HepG2 (cell line): Measurements from ENCODE around the gene NCBP2L. TPM values are rescaled to one million over a fixed set of nuclear protein-coding genes. Genes with fewer than 3 reads are reported as not detected.

Experiments used
- ATAC-seq: fragments of 200-7000 bp; cut with Tn5 transposase; 3 replicates; pipeline ENCODE4 v1.9.1; 2020; ENCODE audit warnings: mild to moderate bottlenecking, moderate library complexity
- BruUV-seq: library from RNA; stranded (reverse); fragments of 400-500 nt; replicated peaks from 2 replicates; lab custom pipeline; 2021; lab: Mats Ljungman, UMichigan
- CTCF ChIA-PET: fragments of 300-600 bp; formaldehyde crosslinking; extraction: SDS; loops from one replicate; lab custom pipeline; 2021; ENCODE audit warnings: low total read pairs, inconsistent platforms, low intra/inter-chr PET ratio; lab: Yijun Ruan, JAX
- POLR2A ChIA-PET: fragments of 350-600 bp; sonication (Branson Sonifier 250); formaldehyde crosslinking; loops from one replicate; lab custom pipeline; 2020; ENCODE audit warnings: antibody characterized with exemption, inconsistent platforms; lab: Yijun Ruan, JAX
- DNase-seq: peaks from one replicate; pipeline ENCODE4 v3.0.0-alpha.2; 2015; ENCODE audit warnings: low spot score
- FAIRE-seq: peaks from 3 replicates; lab custom pipeline; 2011; peaks lifted over from hg19 to GRCh38; lab: Jason Lieb, UNC
- H2AFZ ChIP-seq: one replicate; pipeline ENCODE4 v1.6.1; 2011; ENCODE audit warnings: low read length, inconsistent platforms
- H3K27ac ChIP-seq: fragments of 300-600 bp; 3 replicates; pipeline ENCODE4 v1.8.0; 2011; ENCODE audit warnings: mixed run types, mild to moderate bottlenecking, mixed read lengths, low read length, inconsistent platforms; ENCODE audit not compliant: insufficient read depth; ENCODE audit errors: extremely low read length
- H3K27me3 ChIP-seq, 2 experiments: fragments of 200-600 bp in 1 of 2; 2 replicates in 1 of 2; 3 replicates in 1 of 2; pipeline versions ENCODE4 v1.6.0 to v1.8.0; 2011; ENCODE audit warnings: low read length in 2 of 2, mild to moderate bottlenecking in 2 of 2, moderate library complexity in 2 of 2, inconsistent platforms in 1 of 2; ENCODE audit not compliant: insufficient read depth in 2 of 2, control insufficient read depth in 1 of 2
- H3K36me3 ChIP-seq, 2 experiments: fragments of 200-600 bp in 1 of 2; replicated peaks in 1 of 2; 2 replicates in 1 of 2; 3 replicates in 1 of 2; pipeline versions ENCODE4 v1.5.1 to v1.8.0; 2011; ENCODE audit warnings: low read length in 2 of 2, inconsistent platforms in 1 of 2; ENCODE audit not compliant: insufficient read depth in 2 of 2, control insufficient read depth in 1 of 2
- H3K4me1 ChIP-seq: 2 replicates; pipeline ENCODE4 v1.5.1; 2012; ENCODE audit warnings: low read length, inconsistent platforms; ENCODE audit not compliant: insufficient read depth
- H3K4me2 ChIP-seq: 2 replicates; pipeline ENCODE4 v1.6.0; 2011; ENCODE audit warnings: low read depth, low read length, inconsistent platforms
- H3K4me3 ChIP-seq, 3 experiments: fragments of 200-600 bp in 1 of 3; sonication (generic), shearing (Covaris generic) in 1 of 3; replicated peaks in 1 of 3; 2 replicates each; pipeline ENCODE4 v1.5.1; 2011 to 2016; ENCODE audit warnings: low read length in 3 of 3, inconsistent platforms in 2 of 3, low read depth in 2 of 3, mild to moderate bottlenecking in 2 of 3, control low read depth in 1 of 3, mixed read lengths in 1 of 3; ENCODE audit not compliant: insufficient read depth in 1 of 3
- H3K79me2 ChIP-seq: one replicate; pipeline ENCODE4 v1.6.1; 2011; ENCODE audit warnings: low read length, inconsistent platforms; ENCODE audit not compliant: insufficient read depth
- H3K9ac ChIP-seq: 2 replicates; pipeline ENCODE4 v1.6.0; 2011; ENCODE audit warnings: mild to moderate bottlenecking, low read depth, low read length, inconsistent platforms; ENCODE audit not compliant: insufficient read depth
- H3K9me3 ChIP-seq: 2 replicates; pipeline ENCODE4 v1.5.1; 2012; ENCODE audit warnings: mild to moderate bottlenecking, low read length
- H4K20me1 ChIP-seq: 2 replicates; pipeline ENCODE4 v1.6.0; 2011; ENCODE audit warnings: inconsistent platforms, mild to moderate bottlenecking, low read length, moderate library complexity; ENCODE audit not compliant: insufficient read depth
- ZBTB7A ChIP-seq: sonication (generic); formaldehyde crosslinking; IDR thresholded peaks from 2 replicates; pipeline ENCODE4 v1.8.0; 2022; ENCODE audit warnings: mild to moderate bottlenecking, missing genetic modification reagents
- ZNF687 ChIP-seq: sonication (generic); formaldehyde crosslinking; IDR thresholded peaks from 2 replicates; pipeline ENCODE4 v1.5.1; 2020; ENCODE audit warnings: mild to moderate bottlenecking, missing genetic modification reagents, moderate library complexity
- WGBS: methylation state at CpG from one replicate; pipeline ENCODE4 v1.1.6; 2017; ENCODE audit warnings: low lambda C conversion rate; 5-methylcytosine and 5-hydroxymethylcytosine counted together
- in situ Hi-C: cut with HindIII; loops from 2 replicates; pipeline ENCODE4 v1.10.0; 2017; ENCODE audit warnings: low pct_unique_long_range_greater_than_20kb; ENCODE audit not compliant: extremely low pct_ligation_motif_present
- intact Hi-C: fragments of 100-400 bp; cut with micrococcal nuclease; formaldehyde crosslinking; loops from one replicate; pipeline ENCODE4 v1.10.0; 2022; ENCODE audit not compliant: unreplicated experiment
- polyA plus RNA-seq, 8 experiments: library from polyadenylated mRNA; depleted of rRNA in 3 of 8; stranded (reverse) in 7 of 8; unstranded in 1 of 8; fragments of >200 nt; fragmentation: Illumina TruSeq in 4 of 8; extraction: Trizol in 4 of 8; gene quantifications; 2 replicates each; pipeline versions ENCODE4 v1.2.1 to v1.2.3, GENCODE V29; 2011 to 2016; ENCODE audit warnings: low read depth in 4 of 8, missing spikeins in 1 of 8, mixed read lengths in 1 of 8; ENCODE audit not compliant: insufficient read depth in 1 of 8
- total RNA-seq, 5 experiments: library from RNA; depleted of rRNA; stranded (reverse); fragments of >200 nt; fragmentation: Illumina TruSeq; extraction: Trizol; gene quantifications; 2 replicates each; pipeline ENCODE4 v1.2.3, GENCODE V29; 2016; ENCODE audit warnings: low read depth in 1 of 5

NCBP2L gene
- total and polyA plus RNA-seq, 2 of the 13 experiments (the other 11 are each of a cell fraction or from before 2014, with no cell fraction given) = not detected

- no peak for DNase-seq
- Histone ChIP-seq H3K4me2 (peak overlapping the region; percentile 63), H3K9ac (no peak overlapping the region), H3K9me3 (no peaks in the 10 kb centered on the region), H3K4me3 (peak overlapping the region; percentile 5 to 52 (median 21); a peak in 3 of 6 replicates), H3K27ac (no peak overlapping the region), H3K79me2 (no peaks in the 10 kb centered on the region), H3K4me1 (0 out of 2 replicates have a peak, but pooled peaks cover 6% of the 10 kb centered on the region), H3K36me3 (no peaks in the 10 kb centered on the region), H2AFZ (no peak overlapping the region), H3K27me3 (peaks cover 6 to 29% of the 10 kb centered on the region in 2 experiments), H4K20me1 (no peaks in the 10 kb centered on the region)
- no TSS peak for BruUV-seq
- peak; percentile 11; the same call in 1 of the 2 replicates for TF ChIP-seq ZNF687 (CRISPR knock-in tag)
- TF ChIP-seq ZBTB7A (CRISPR knock-in tag) = no peak
- ChIA-PET CTCF (no interaction called here), POLR2A (no interaction called here)
- intact Hi-C loops (no loop called here), in situ Hi-C loops (loop anchor here (5.0 kb wide), 1 partner anchor 113 kb away; no protein-coding TSS in a partner anchor)
- WGBS = no CpG with 5 or more reads among the region's 40 CpGs
- peak; percentile 27 for ATAC-seq
- no peak for FAIRE-seq
Observed at GRCh38 chrX:107775000-107775733, 2.4 kb upstream of the NCBP2L start.
